Fibroblast of villous mesenchyme (primary cell): ENCODE measurements around the gene SPRR5. TPM values are rescaled to one million over a fixed set of nuclear protein-coding genes. Genes with fewer than 3 reads are reported as not detected.

Experiments used
- DNase-seq: peaks from one replicate; pipeline ENCODE4 v3.0.0-alpha.2; 2010; ENCODE audit warnings: low read depth
- H3K4me3 ChIP-seq: 2 replicates; pipeline ENCODE4 v1.5.1; 2011; ENCODE audit warnings: low read depth, mild to moderate bottlenecking, low read length
- total RNA-seq: library from RNA; depleted of rRNA; stranded (reverse); fragments of >200 nt; gene quantifications from 2 replicates; pipeline ENCODE4 v1.2.3, GENCODE V29; 2012
- TF ChIP-seq, protein P1 (sequence below): IDR thresholded peaks from 2 replicates; pipeline ENCODE4 v1.5.1; 2012; ENCODE audit warnings: low read depth, mild to moderate bottlenecking, low read length; ENCODE audit not compliant: insufficient read depth

SPRR5 gene
- total RNA-seq, 1 donor, result not detected

DNA sequence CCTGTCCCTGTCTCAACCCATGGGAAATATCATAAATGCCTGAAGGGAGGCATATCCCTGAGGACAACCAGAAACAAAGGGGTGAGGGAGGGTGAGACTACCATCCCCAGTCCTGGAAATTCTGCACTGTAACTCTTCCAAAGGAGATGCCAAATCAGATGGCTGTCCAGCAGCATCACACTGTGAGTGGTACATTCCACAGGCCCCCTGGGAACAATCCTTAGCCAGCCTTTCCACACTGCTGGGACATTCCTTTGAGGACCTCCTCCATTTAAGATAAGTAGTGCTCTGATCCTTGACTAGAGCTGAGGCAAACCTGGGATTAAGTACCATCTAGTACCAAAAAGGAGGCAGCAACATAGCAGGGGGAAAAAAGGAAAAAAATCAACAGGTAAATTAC lies 27.9 kb upstream of the SPRR5 start:
- no peak overlapping the region for H3K4me3 ChIP-seq
- no peak for DNase-seq
- TF ChIP-seq, protein P1, sequence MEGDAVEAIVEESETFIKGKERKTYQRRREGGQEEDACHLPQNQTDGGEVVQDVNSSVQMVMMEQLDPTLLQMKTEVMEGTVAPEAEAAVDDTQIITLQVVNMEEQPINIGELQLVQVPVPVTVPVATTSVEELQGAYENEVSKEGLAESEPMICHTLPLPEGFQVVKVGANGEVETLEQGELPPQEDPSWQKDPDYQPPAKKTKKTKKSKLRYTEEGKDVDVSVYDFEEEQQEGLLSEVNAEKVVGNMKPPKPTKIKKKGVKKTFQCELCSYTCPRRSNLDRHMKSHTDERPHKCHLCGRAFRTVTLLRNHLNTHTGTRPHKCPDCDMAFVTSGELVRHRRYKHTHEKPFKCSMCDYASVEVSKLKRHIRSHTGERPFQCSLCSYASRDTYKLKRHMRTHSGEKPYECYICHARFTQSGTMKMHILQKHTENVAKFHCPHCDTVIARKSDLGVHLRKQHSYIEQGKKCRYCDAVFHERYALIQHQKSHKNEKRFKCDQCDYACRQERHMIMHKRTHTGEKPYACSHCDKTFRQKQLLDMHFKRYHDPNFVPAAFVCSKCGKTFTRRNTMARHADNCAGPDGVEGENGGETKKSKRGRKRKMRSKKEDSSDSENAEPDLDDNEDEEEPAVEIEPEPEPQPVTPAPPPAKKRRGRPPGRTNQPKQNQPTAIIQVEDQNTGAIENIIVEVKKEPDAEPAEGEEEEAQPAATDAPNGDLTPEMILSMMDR, result no peak

DNA sequence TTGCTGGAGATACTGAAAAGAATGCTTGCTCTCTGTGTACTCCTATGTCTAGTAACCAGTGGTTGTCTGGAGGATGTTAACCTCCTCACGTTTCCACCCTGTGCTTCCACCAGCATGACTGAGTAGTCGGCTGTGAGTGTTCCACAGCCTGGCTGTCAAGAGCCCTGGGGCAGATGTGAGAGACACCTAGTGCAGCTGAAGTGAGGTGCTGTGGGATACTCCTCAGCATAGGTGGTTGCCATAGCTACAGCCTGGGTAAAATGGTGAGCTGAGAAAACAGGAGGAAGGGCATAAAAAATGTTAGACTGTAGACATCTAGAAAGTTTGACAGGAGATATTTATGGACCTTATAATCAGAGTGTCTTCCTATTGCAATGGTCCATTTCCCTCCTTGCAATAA lies 22.8 kb upstream of the SPRR5 start:
- no peak overlapping the region for H3K4me3 ChIP-seq
- TF ChIP-seq, protein P1, result no peak
- no peak for DNase-seq

DNA sequence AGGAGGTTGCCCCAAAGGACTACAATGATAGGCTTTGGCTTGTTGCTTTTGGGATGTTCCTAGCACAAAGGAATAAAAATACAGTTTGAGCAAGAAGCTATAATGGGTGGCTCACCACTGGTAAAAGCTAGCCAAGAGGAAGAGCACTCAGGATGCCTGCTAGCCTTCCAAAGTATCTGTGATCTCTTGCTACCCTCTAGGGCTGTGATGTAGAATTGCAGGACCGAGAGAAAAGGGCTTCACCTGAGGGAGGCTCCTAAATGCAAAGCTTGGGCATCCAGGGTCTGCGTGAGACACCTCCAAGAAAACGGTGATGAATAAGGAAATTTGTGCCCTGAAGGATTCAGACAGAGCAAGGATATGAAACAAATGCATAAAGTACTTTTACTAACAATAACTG lies 20.9 kb upstream of the SPRR5 start:
- no peak for DNase-seq
- no peak overlapping the region for H3K4me3 ChIP-seq
- TF ChIP-seq, protein P1, result peak; percentile 8

DNA sequence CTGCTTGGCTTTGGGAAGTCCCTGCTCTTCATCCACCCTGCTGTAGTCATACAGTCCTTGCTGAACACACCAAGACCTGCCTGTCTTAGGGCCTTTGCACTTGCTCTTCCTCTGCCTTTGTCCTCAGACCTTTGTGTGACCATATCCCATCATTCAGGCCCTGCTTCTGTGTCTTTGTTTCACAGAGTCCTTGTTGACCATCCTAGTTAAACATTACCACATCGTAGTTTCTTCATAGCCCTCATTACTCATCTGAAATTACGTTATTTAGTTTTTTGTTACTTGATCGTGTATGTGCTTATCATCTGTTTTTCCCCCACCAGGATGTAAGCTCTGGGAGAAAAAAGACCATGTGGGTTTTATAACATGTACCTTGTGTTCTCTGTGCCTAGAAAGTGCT lies 18.3 kb upstream of the SPRR5 start:
- TF ChIP-seq, protein P1, result no peak
- no peak overlapping the region for H3K4me3 ChIP-seq
- DNase-seq, result no peak

DNA sequence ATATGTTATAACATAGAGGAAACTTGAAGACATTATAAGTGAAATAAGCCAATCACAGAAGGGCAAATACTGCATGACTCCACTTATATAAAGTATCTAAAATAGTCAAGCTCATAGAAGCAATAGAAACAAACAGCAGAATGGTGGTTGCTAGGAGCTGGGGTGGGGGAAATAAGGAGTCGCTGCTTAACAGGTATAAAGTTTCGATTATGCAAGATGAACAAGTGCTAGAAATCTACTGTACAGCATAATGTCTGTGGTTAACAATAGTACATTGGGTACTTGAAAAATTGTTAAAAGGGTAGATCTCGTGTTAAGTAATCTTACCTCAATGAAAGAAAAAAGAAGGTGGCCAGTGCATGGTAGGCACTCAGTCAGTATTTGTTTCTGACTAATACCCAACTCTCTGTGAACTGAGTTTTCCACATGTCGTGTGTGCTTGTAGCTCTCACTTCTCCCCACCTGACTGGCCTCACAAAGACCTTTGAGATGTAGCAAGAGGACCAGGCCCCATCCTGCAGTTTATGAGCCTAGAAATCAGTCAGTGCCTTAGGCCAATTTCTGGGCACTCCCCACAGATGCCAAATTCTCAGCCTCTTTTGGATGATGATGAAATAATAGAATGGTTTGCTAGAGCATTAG lies 14.7 kb upstream of the SPRR5 start:
- TF ChIP-seq, protein P1, result no peak

DNA sequence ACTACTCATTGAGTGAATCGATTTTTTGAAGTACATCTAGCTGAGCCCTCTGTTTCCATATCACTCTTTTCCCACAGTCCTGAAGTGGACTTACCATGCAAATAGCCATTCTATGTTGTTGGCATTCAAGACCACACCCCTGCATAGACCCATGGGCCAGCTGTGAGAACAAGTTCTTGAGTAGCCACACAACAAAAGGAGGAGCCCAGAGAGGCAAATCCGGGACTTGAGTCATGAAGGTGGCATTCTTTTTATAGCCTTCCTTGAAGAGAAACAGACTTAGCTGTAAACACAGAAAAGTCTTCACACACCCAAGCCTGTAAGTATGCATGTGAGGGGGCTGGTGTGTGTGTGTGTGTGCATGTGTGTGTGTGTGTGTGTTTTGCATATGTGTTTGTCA lies 13.8 kb upstream of the SPRR5 start:
- DNase-seq, result no peak
- no peak overlapping the region for H3K4me3 ChIP-seq
- TF ChIP-seq, protein P1, result no peak

More for the DNA sequence above, 14.7 kb upstream of the SPRR5 start:
- no peak for DNase-seq
- no peak overlapping the region for H3K4me3 ChIP-seq

DNA sequence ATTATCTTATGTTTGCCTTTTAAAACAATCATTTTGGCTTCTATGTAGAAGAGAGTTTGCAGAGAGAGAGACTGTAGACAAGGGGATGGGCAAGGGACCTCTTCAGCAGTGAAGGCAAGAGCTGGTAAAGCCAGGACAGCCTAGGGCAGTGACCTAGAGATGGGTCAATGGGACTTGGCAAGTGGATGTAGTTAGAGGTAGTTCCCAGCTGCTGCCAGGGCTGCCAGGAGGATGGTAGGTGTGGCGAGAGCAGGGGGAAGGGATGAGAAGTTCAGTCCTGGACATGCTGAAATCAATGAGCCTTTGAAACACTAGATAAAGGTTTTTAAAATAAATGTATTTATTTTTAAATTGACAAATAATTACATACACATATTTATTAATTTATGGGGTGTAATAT lies 6.4 kb upstream of the SPRR5 start:
- no peak for DNase-seq
- H3K4me3 ChIP-seq, result no peak overlapping the region
- TF ChIP-seq, protein P1, result no peak
